ENCODE results near the gene GPR32. TPM values are rescaled to one million over a fixed set of nuclear protein-coding genes. Genes with fewer than 3 reads are reported as not detected.
A peak's percentile ranks its signal among the peaks of the same experiment; 100 is the strongest.

The GPR32 gene
- total and polyA plus RNA-seq, 2 of the 8 experiments (the other 6 are each of a cell fraction or from before 2014, with no cell fraction given), result not detected

DNA sequence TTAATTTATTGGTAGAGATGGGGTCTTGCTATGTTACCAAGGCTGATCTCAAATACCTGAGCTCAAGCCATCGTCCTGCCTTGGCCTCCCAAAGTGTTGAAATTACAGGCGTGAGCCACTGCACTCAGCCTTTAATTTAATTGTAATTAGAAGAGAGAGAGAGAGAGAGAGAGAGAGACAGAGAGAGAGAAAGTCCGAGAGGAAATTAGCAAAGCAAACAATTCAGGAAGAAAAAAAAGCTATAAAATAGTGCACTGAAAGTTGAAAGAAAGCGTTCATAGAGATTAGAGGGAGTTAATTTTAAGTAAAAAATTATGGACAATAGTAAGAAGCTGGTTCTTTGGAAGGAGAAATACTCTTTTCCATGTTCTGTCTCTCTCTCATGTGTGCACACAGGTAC, 7.0 kb downstream of the GPR32 start:
- Histone ChIP-seq H3K79me2 (ENCODE audit: control insufficient read depth in 1 of 2, insufficient read depth in 2 of 2, low read length in 2 of 2) (no peaks in the 10 kb centered on the region), H4K5ac (ENCODE audit: insufficient read length, low read depth, low read length) (no peak overlapping the region), H2BK120ac (replicated peaks; ENCODE audit: low read depth, low read length) (no peak overlapping the region), H3K23me2 (ENCODE audit: low read depth, low read length) (peaks cover 4% of the 10 kb centered on the region; the same call in 1 of the 2 replicates), H2AFZ (ENCODE audit: low read length) (no peak overlapping the region), H2BK15ac (ENCODE audit: low read length) (no peak overlapping the region), H3K23ac (ENCODE audit: insufficient read length) (no peak overlapping the region), H3K79me1 (ENCODE audit: low read depth, low read length) (no peaks in the 10 kb centered on the region), H2BK5ac (ENCODE audit: low read depth, low read length) (no peak overlapping the region), H3K56ac (replicated peaks; ENCODE audit: insufficient read length, low read depth, low read length) (no peak overlapping the region), H3K9ac (replicated peaks in 1 of 4; ENCODE audit: extremely low read depth in 1 of 4, low read depth in 3 of 4, low read length in 3 of 4) (no peak overlapping the region), H3K27ac (ENCODE audit: low read depth, low read length) (no peak overlapping the region), H3K4me3 (ENCODE audit: extremely low read depth in 1 of 4, insufficient read depth in 2 of 4, low read depth in 3 of 4, low read length in 4 of 4) (peak overlapping the region in 1 of 4 experiments; percentile 47; a peak in 1 of 8 replicates), H2BK20ac (ENCODE audit: low read length) (no peak overlapping the region), H4K20me1 (replicated peaks in 1 of 2; ENCODE audit: control insufficient read depth in 1 of 2, insufficient read depth in 2 of 2, low read length in 2 of 2) (peaks cover 0 to 2% of the 10 kb centered on the region in 2 experiments), H3K27me3 (replicated peaks in 1 of 4; ENCODE audit: control insufficient read depth in 3 of 4, extremely low read depth in 1 of 4, insufficient read depth in 3 of 4, low read length in 3 of 4) (peaks cover 3 to 53% (median 33%) of the 10 kb centered on the region in 4 experiments), H3K4ac (replicated peaks; ENCODE audit: insufficient read length, low read depth, low read length) (no peak overlapping the region), H3K4me2 (ENCODE audit: insufficient read depth in 1 of 2, low read depth in 2 of 2, low read length in 2 of 2) (peak overlapping the region; percentile 61 to 62; a peak in 2 of 4 replicates), H4K91ac (replicated peaks; ENCODE audit: insufficient read length, low read length) (no peak overlapping the region), H2AK5ac (ENCODE audit: low read depth, low read length) (no peak overlapping the region), H3K36me3 (ENCODE audit: control insufficient read depth in 2 of 4, insufficient read depth in 4 of 4, low read length in 3 of 4) (no peaks in the 10 kb centered on the region), H3K18ac (ENCODE audit: extremely low read depth, low read length) (no peak overlapping the region), H3K14ac (ENCODE audit: insufficient read length) (no peak overlapping the region), H4K8ac (ENCODE audit: extremely low read depth, insufficient read depth, low read length) (no peak overlapping the region), H3K9me3 (ENCODE audit: insufficient read depth in 2 of 2, low read depth in 1 of 2, low read length in 1 of 2) (no peaks in the 10 kb centered on the region; a peak in 1 of 4 replicates), H3K4me1 (replicated peaks in 1 of 4; ENCODE audit: control insufficient read depth in 3 of 4, insufficient read depth in 4 of 4, low read length in 3 of 4) (peaks cover 2 to 7% (median 4%) of the 10 kb centered on the region in 4 experiments; a peak in 5 of 7 replicates), H2BK12ac (ENCODE audit: low read depth, low read length) (no peak overlapping the region)
- POLR2A ChIA-PET (ENCODE audit: partially characterized antibody), result interaction anchor here (0.9 to 9.7 kb wide), 2 partner anchors 17 to 112 kb away, joined by 3 to 110 read pairs; partner anchors contain the start of gene ACP4
- CTCF ChIA-PET (ENCODE audit: partially characterized antibody), result interaction anchor here (0.6 to 10.2 kb wide), 9 partner anchors 55 to 291 kb away, joined by 3 to 170 read pairs (median 5); partner anchors contain the start of genes CLEC11A and SHANK1
- no peak for FAIRE-seq
- TF ChIP-seq EP300 (IDR thresholded peaks at IDR 0.05; ENCODE audit: borderline replicate concordance in 1 of 2, low read depth in 2 of 2, low read length in 2 of 2) (no peak), EGR1 (IDR thresholded peaks at IDR 0.05; ENCODE audit: borderline replicate concordance, low read depth, low read length) (no peak), YY1 (IDR thresholded peaks at IDR 0.05; ENCODE audit: low read depth, low read length) (no peak), SIX5 (IDR thresholded peaks at IDR 0.05; ENCODE audit: low read depth, low read length) (no peak), TCF12 (IDR thresholded peaks at IDR 0.05; ENCODE audit: low read depth, low read length) (no peak), TAF1 (IDR thresholded peaks at IDR 0.05; ENCODE audit: low read depth, low read length) (no peak), BRCA1 (IDR thresholded peaks at IDR 0.05; ENCODE audit: low read depth, low read length) (no peak)
- 65 to 100% methylated on average over 1 to 4 of the region's 4 CpGs for WGBS, 2 experiments (ENCODE audit: extremely low coverage in 1 of 2, insufficient coverage in 1 of 2, insufficient read length in 1 of 2, insufficient replicate concordance in 2 of 2, low coverage in 1 of 2, low lambda C conversion rate in 2 of 2, missing lambda C conversion rate in 1 of 2)
- DNase-seq (ENCODE audit: low read depth in 1 of 2, low spot score in 2 of 2), result no peak
